Measurements from ENCODE around the gene HOXD10.

- TF ChIP-seq CTCF (IDR thresholded peaks at IDR 0.05) (no peak), POLR2A (IDR thresholded peaks at IDR 0.05) (no peak), POLR2AphosphoS5 (IDR thresholded peaks at IDR 0.05; ENCODE audit: insufficient read depth in 1 of 2, low read depth in 1 of 2) (no peak)
Measured at GRCh38 chr2:176166272-176166671, 49.7 kb downstream of the HOXD10 start.
